ENCODE results near the gene TGIF1.

- TF ChIP-seq REST (IDR thresholded peaks at IDR 0.05; ENCODE audit: low read depth) = no peak
- no peak for TF ChIP-seq EZH2 (IDR thresholded peaks at IDR 0.05)
- TF ChIP-seq CTCF (IDR thresholded peaks at IDR 0.05 in 2 of 3, conservative IDR thresholded peaks at IDR 0.05 in 1 of 3; ENCODE audit: borderline replicate concordance in 1 of 3, insufficient read depth in 1 of 3, low read depth in 2 of 3, low read length in 2 of 3) = no peak
- TF ChIP-seq ATF3 (IDR thresholded peaks at IDR 0.05) = no peak
- TF ChIP-seq EGR1 (IDR thresholded peaks at IDR 0.05; ENCODE audit: low read depth) = no peak
- TF ChIP-seq POLR2AphosphoS5 (IDR thresholded peaks at IDR 0.05; ENCODE audit: low read depth, low read length) = no peak
Measured at GRCh38 chr18:3455090-3455635, 5.2 kb downstream of the TGIF1 start.

Data from HCT116 (cell line).